LNCAP (cell line): ENCODE data around the gene SYT1.

Experiments used
- TF ChIP-seq, protein P1 (sequence below): fragments of 450-650 bp; IDR thresholded peaks from 2 replicates; pipeline ENCODE4 v1.5.1; 2017; ENCODE audit warnings: mild to moderate bottlenecking

The SYT1 gene

DNA sequence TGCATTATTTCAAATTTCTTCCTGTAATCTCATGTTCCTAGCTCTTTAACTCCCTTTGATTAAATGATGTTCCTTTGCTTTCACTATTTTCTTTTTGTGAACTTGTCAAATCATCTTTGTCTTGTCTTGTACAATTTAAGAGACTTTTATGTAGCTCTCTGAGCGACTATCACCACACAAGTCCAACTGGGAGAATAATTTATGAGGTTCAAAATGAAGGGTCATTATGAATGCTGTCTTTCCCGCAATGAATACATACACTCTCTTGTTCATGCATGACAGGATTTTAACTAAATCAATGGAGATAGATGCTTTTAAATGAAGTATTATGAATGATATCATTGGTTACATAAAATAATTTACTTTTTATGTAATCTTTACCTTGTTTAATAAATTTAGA is 418.8 kb downstream of the SYT1 start:
- TF ChIP-seq, protein P1, sequence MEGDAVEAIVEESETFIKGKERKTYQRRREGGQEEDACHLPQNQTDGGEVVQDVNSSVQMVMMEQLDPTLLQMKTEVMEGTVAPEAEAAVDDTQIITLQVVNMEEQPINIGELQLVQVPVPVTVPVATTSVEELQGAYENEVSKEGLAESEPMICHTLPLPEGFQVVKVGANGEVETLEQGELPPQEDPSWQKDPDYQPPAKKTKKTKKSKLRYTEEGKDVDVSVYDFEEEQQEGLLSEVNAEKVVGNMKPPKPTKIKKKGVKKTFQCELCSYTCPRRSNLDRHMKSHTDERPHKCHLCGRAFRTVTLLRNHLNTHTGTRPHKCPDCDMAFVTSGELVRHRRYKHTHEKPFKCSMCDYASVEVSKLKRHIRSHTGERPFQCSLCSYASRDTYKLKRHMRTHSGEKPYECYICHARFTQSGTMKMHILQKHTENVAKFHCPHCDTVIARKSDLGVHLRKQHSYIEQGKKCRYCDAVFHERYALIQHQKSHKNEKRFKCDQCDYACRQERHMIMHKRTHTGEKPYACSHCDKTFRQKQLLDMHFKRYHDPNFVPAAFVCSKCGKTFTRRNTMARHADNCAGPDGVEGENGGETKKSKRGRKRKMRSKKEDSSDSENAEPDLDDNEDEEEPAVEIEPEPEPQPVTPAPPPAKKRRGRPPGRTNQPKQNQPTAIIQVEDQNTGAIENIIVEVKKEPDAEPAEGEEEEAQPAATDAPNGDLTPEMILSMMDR: no peak

DNA sequence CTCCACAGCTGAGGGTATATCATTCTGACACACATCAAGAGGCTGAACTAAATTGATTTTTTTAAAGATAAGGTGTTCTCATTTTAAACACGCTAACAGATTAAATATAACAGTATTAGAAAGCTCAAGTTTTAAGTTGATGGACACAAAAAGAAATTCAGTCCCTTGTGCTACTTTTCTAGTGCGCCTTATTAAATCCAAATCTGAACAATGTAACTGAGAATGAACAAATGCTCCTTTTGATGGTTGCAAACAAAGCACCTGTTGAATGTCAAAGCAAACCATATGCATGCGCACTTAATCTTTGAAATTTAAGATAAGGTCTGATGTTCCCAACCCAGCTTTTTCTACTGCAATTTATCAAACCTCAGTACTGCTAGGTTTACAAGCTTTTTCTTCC is 424.3 kb downstream of the SYT1 start:
- TF ChIP-seq, protein P1: no peak

DNA sequence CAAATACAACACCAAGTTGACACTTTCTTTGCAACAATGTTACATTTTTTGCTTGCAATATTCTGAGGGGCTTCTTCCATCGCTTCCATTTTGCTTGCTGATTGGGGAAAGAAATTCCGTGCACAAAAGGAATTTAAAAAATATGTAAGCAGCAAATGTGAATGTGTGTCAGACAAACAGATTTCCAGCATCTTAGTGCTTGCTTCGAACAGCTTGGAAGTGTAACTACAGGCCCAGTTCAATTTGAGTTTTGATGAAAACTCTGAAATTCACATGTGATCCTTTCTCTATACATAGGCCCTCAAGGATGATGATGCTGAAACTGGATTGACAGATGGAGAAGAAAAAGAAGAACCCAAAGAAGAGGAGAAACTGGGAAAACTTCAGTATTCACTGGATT is 427.1 kb downstream of the SYT1 start:
- TF ChIP-seq, protein P1: no peak

GRCh38 chr12:79294590-79294989 is 430.0 kb downstream of the SYT1 start:
- TF ChIP-seq, protein P1: no peak

DNA sequence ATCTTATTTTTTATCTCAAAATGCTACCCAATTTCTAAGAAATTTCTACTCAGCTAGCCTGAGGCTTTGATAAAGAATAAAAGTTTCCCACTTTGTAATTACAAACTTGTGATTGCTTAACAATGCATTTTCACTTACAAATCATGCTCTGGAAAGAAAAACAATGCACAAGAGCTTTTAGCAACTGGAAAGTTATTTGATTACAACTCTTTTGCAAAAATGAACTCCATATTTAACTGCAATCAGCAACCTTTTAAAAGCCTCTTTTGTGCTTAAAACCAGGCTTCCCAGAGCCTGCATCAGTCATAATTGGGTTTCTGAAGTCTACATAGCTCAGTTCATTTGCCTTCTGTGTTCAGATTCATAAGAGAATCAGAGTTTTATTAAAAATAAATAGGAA is 431.0 kb downstream of the SYT1 start:
- TF ChIP-seq, protein P1: no peak

DNA sequence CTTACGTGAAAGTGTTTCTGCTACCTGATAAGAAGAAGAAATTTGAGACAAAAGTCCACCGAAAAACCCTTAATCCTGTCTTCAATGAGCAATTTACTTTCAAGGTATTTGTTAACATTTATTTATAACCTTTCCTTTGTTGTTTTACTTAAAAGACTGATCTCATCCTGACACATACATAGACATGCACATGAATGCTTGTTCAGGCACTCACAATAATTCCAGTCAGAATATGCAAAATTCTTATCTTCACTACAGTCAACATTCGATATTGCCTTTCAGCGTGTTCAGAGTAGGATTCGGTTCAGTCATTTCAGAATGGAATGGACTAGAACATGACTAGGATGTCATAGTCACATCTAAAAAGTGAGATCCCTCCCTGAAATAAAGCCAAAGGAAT is 431.6 kb downstream of the SYT1 start:
- TF ChIP-seq, protein P1: no peak

- TF ChIP-seq, protein P1: no peak
Observed at GRCh38 chr12:79296871-79297270, 432.3 kb downstream of the SYT1 start.

GRCh38 chr12:79298506-79298905 is 433.9 kb downstream of the SYT1 start:
- TF ChIP-seq, protein P1: no peak
